DMS153 (cell line): ENCODE data around the gene MGST1.

ENCODE experiments used
- DNase-seq: peaks from one replicate; lab custom pipeline; 2025; lab: John Stamatoyannopoulos, UW

MGST1 gene, protein sequence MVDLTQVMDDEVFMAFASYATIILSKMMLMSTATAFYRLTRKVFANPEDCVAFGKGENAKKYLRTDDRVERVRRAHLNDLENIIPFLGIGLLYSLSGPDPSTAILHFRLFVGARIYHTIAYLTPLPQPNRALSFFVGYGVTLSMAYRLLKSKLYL

DNA sequence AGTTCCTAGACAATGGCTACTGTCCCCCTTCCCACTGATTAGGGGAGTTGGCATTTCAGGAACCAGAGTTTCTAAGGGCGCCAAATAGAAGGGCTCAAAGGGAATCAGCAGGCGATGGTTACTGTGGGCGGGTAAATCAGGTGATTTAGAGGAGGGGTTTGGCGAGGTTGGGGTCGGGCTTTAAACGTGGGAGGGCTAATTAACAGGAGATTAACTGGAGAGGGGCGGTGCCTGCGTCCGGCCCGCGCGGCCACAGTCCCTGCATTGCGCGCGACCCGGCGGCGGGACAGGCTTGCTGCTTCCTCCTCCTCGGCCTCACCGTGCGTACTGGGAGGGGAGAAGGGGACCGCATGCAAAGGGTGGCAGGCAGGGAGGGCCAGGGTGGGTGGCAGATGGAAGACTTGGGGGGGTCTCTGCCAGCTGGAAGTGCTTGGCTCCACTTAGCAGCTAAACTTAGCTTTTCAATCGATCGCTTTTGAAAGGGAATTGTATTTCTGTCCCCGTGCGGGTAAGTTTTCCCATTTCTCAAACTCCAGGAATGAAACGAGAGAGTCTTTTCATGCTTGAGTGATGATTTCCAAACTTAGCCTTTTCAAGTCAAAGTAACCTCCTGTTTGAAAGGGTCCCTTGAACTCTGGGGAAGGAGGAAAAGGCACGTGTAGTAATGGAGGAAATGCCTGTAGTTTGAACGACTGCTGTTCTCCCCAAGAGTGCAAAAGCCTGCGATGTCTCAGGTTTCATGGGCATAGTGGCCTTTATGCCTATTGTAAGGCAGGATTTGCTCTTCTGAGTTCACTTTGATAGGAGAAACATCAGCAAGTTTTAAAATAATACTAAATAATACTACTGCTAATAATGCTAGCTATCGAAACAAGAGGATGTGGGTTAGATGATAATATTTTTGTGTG, at the start of gene MGST1:
Gene MGST1, plus strand, starts transcription at position 255 of the 908 bp plus-strand sequence. CDS start 6,608 bp downstream, outside the sequence.
- peak; percentile 34 for DNase-seq

GRCh38 chr12:16299403-16299802, 48.0 kb upstream of the MGST1 start:
- DNase-seq: no peak

DNA sequence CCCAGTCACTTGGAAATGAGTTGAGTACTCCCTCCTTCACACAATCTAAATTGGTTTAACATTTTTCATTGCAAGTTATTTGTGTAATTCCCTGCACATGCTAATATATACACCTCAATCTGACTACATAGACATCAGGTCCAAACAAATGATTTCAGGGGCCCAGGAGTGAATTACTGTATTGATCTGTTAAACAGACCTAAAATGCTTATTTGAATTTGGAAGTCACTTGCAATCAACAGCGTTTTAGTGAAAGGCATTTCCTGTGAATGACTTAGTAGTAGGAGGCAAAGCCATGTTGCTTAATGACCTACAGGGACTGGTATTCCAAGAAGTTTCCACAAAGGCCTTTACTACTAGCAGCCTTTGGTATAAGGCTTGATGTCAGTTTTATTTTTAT, 47.3 kb upstream of the MGST1 start:
- DNase-seq: no peak

- no peak for DNase-seq
Observed at GRCh38 chr12:16300736-16301135, 46.7 kb upstream of the MGST1 start.

DNA sequence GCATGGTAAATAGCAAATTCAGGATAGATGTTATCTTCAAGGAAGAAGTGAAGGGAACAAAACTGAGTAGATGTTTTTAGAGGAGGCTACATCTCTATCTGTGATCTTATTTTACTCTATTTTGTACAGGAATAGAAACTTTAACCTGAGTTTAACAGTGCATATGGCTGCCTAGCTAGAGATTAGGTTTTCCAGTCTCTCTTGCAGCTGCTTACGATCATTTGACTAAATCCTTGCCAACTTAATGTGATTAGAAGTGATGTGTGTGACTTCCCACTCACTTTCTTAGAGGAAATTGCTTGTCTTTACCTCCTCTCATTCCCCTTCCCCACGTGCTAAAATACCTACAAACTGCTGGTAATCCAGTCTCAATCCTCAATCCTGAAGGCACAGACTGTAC, 43.5 kb upstream of the MGST1 start:
- no peak for DNase-seq

- no peak for DNase-seq
Observed at GRCh38 chr12:16307856-16308475, 39.5 kb upstream of the MGST1 start.

DNA sequence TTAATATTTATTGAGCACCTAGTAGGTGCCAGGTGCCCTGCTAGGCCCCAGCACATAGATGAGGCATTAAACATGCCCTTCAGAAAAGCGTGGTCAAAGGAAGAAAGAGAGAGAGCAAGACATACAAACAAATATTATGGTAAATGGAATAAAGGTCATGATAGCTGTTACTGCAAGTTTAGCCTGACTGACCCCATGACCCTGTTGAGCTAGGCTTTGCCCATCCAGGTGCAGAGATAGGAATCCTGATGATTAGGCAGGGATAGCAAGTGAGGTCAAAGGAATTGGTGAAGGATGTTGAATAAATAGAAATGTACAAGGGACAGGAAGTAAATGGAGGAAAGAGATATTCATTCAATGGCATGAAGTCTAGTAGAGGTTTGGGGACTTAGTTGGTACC, 36.5 kb upstream of the MGST1 start:
- DNase-seq: no peak

DNA sequence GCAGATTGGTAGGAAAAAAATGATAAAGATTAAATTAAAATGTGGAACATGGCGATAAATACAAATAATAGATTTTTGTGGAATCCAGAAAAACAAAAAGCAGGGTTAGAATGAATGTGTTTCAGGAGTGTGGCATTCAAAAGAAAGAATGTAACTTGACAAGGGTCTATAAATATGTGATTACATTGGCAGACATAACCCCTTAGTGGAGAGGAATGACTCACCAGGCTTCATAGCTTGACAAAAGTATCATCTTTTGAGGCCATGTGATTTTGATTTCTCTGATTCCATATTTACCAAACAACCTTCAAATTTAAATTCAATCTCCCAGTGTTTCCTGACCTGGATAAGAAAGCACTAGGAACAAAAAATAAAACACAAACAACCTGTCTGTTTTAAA, 24.4 kb upstream of the MGST1 start:
- DNase-seq: no peak

GRCh38 chr12:16323638-16324037, 23.8 kb upstream of the MGST1 start:
- DNase-seq: no peak

- no peak for DNase-seq
Observed at GRCh38 chr12:16324272-16324671, 23.2 kb upstream of the MGST1 start.

DNA sequence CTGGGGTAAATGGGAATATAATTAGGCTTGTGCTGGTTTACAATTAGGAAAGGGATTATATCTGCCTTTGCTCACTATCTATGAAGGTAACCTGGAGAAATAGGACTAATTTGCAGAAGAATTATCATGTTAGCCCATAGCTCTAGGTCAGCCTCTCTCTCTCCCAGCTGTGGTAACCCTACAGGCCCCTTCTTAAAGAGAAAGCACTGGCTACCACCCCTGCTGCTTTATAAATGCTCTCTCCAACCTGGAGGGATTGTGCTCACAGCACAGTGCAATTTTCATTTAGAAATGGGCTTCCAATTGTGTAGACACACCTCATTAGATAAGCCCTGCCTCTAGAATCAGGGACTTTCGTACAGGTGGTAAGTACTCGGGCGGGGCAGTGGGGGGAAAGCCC, 22.7 kb upstream of the MGST1 start:
- no peak for DNase-seq

- DNase-seq: peak; percentile 69
Observed at GRCh38 chr12:16325426-16325825, 22.0 kb upstream of the MGST1 start.

- no peak for DNase-seq
Observed at GRCh38 chr12:16327963-16328362, 19.5 kb upstream of the MGST1 start.

DNA sequence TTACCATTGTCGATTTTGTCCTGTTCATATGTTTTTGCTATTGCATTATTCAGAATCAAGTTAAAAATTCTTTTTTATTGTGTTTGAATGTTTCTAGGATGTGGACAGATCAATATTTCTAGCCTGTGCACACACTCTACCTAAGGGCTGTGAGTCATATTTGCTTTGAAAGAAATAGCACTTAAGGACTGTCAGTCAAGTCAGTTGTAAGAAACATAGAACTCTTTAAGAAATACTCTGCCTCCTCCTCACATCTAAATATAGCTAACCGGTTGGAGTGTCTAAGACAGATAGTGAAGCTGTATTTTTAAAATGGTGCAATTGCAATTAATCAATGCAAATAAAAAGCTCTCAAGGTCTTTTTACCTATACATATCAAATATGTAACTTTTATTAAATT, 17.9 kb upstream of the MGST1 start:
- DNase-seq: no peak

GRCh38 chr12:16330560-16330959, 16.9 kb upstream of the MGST1 start:
- DNase-seq: peak; percentile 99

DNA sequence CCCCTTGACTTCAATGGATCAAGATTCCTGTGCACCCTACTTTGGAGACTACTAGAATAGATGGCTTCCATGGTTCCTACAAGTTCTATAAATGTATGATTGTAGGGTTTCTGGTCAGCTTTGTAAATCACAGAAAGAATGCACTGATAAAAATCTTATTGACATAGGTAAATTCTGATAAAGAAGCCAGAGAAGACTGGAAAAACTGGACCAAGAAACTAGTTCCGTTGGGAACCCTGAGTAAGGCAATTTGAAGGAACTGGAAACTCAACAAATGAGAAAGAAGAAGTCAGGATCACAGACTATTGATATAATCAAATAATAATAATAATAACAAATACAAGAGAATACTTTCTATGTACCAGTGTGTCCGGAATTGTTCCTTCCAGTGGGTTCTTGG, 15.4 kb upstream of the MGST1 start:
- DNase-seq: no peak

DNA sequence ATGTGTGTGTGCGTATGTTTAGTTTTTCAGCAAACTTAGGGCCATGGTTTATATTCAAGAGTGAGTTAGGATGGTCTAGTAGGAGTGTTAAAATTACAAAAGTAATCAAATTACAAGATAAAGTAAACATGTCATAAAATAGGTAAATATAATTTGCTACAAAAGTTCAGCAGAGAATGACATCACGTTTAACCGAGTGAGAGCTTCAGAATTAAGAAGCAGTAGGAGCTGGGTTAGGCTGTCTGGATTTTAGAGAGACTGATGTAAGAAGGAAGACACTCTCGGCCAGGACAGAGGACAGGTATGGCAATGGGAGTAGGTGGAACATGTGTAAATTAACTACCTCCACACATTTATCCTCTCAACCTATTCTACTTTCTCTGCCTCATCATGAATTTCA, 11.6 kb upstream of the MGST1 start:
- no peak for DNase-seq

DNA sequence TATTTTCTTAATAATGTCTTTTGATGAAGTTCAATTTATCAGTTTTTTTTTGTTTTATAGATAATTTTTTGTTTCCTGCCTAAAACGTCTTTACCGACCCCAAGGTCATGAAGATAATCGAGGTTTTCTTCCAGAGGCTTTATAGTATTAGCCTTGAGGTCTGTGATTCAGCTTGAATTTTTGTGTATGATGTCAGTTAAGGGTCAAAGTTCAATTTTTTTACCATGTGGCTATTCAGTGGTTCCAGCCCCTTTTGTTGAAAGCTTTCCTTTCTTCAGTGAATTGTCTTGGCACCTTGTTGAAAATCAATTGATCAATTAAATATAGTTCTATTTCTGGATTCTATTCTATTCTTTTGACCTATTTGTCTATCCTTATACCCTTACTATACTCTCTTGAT, 3.2 kb upstream of the MGST1 start:
- DNase-seq: no peak

DNA sequence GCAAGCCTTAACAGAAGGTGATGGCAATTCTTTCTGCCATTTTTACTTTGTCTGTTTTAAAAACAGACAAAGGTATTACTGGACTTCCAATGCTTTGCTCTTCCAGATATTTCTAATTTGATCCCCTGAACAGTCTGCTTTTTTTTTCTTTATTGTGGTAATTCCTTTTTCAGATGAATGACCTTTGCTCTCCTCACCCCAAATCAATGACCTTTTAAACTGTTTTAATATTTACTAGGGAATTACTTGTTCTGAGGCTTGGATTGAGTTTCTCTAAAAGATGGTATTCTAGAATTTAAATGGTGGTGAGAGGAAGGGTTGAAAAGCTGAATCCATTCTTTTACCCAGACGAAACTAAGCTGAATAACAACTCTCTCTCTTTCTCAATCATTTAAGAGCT, 2.3 kb upstream of the MGST1 start:
- no peak for DNase-seq

DNA sequence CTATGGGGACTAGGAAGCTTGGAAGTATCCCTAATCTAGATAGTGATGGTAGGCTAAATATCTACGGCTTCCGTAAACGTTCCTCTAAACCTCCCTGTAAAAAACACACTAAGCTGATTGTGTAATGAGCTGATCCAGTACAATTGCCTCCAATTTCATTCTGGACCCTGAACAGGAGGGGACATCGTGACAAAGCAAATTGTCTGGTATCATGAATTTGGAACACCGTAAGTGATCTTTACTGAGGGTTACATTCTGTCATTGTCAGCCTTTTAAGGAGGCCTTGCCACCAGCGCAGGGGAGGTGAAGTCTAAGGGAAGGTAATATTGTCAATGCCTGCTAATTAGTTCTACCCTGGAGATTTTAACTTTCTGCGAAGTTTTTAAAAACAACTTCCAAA, 487 bp upstream of the MGST1 start:
- DNase-seq: no peak

GRCh38 chr12:16348435-16349130, 1.1 kb downstream of the MGST1 start:
- DNase-seq: no peak

DNA sequence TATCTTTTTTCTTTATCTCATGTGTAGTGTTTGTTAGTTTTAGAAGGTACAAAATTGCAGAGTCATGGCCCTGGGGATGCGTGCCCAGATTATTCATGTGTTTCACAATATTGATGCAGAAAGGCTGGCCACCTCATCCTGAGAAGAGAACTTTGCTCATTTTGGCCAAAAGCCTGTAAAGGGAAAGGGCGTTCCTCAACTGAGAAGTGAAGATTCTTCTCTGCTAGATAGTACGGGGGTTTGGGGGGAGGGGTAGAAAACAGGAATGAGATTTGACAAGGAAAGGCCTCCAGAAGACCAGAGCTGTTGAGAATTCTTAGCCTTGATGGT, 1.7 kb downstream of the MGST1 start:
- DNase-seq: no peak

DNA sequence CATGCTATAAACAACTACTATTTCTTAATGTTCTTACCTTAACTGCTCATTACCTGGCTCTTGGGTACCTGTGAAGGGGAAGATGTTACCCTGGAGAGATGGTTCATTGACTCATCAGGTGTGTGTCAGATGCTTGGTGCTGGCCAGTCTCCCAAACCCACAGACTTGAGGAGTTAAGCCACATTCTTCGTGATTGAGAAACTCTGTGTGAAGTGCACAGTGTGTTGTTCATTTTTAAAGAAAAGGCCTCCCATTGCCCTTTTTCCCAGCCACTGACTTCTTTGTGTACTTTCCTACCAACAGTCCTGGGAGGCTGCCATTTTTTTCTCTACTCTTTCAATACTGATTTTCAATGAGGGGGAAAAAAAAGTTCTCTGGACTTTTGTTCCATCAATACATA, 3.2 kb downstream of the MGST1 start:
- no peak for DNase-seq
